Smooth muscle cell of the coronary artery (primary cell): Measurements from ENCODE around the gene NR2F1-AS1. TPM values are rescaled to one million over a fixed set of nuclear protein-coding genes. Genes with fewer than 3 reads are reported as not detected.

Experiments
- total RNA-seq: library from RNA; depleted of rRNA; stranded (reverse); fragments of >200 nt; gene quantifications from 2 replicates; pipeline ENCODE4 v1.2.3, GENCODE V29; 2014; ENCODE audit warnings: low replicate concordance

NR2F1-AS1 gene
- 16.0 and 24.2 TPM in 2 replicates for total RNA-seq

DNA sequence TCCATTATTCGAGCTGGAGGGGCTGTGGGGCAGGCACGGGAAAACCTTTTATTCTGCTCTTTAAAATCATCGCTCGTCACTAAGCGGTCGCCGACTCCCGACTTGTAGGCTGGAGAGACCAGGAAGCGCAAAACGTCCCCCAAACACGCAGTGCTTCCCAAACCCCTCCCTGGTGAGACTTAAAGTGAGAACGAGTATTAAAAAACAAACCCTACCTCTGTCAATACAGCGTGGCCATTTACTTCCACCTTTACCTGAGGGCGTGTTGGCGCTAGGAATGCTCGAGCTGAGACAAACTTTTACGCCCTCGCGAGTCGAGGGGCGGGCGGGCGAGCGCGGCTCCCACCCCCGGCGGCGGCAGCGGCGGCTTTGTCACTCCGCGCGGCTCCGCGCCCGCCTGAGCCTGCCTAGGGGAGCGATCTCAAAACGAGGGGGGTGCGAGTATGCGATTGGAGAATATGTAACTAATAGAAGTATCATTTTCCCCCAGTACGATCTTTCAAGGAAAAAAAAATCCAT is at the start of gene NR2F1-AS1:
TSS of gene NR2F1-AS1 (minus strand) at position 293 of the 519 bp plus-strand sequence.

DNA sequence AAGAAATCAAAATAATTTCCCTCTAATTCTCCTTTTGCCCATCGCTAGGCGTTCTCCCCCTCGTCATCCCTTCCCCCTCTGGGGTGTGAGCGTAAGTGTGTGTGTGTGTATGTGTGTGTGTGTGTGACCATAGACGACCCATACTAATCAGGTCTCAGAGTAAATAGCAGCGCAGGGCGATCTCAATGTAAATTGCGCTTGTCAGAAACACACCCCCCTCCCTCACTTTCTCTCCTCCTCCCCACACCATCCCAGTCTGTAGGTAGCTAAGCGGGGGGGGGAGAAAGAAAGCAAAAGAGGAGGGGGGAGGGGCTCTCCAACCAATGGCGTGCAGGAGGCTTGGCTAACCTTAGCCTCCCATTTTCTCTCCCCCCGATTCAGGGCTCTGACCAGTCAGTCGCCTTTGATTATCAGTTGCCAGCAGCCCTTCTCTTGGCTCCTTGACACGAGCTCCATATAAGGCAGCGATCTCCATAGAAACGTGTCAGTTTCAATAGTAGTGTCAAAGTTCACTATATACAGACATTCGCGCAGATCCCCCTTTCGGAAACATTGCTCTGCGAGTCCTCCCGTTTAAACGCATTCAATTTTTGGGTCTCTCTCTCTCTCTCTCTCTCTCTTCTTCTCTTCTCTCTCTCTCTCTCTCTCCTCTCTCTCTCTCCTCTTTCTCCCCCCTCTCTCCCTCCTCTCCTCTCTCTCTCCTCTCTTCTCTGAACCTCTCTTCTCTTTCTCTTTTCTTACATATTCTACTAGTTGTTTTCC is 1.8 kb upstream of the NR2F1-AS1 start, which contains the start of gene NR2F1:
TSS of gene NR2F1 (plus strand) at position 546 of the 762 bp plus-strand sequence. CDS start 1,802 bp downstream, outside the sequence.

Other genes starting within 250 kb of the NR2F1-AS1 start
- gene NR2F1, start 2.0 kb upstream of the NR2F1-AS1 start, total RNA-seq, result 11.7 and 14.7 TPM in 2 replicates
- 0.45 and 0.47 TPM in 2 replicates for gene POU5F2, start 160.4 kb upstream of the NR2F1-AS1 start, total RNA-seq